Gastroesophageal sphincter (tissue), 4 donors: ENCODE data around the gene GPR12. TPM values are rescaled to one million over a fixed set of nuclear protein-coding genes. Genes with fewer than 3 reads are reported as not detected.

Experiments used
- ATAC-seq: fragments of 150-250 bp; one replicate; pipeline ENCODE4 v1.9.1; 2016; ENCODE audit warnings: mild to moderate bottlenecking, moderate library complexity
- H3K27ac ChIP-seq, 4 donors: fragments of 200-600 bp; sonication (generic) in 3 of 4; 1 replicate in 3 of 4; 2 replicates in 1 of 4; pipeline ENCODE4 v1.5.1; 2016 to 2019
- H3K27me3 ChIP-seq: fragments of 200-600 bp; sonication (generic); one replicate; pipeline ENCODE4 v1.5.1; 2019
- H3K36me3 ChIP-seq, 2 donors: fragments of 200-600 bp; sonication (generic); one replicate each; pipeline ENCODE4 v1.5.1; 2019; ENCODE audit warnings: control low read depth in 1 of 2
- H3K4me1 ChIP-seq, 3 donors: fragments of 200-600 bp; sonication (generic); 1 replicate in 2 of 3; 2 replicates in 1 of 3; pipeline ENCODE4 v1.5.1; 2016 to 2019; ENCODE audit warnings: control low read depth in 2 of 3
- H3K4me3 ChIP-seq, 2 donors: fragments of 200-600 bp; sonication (generic); one replicate each; pipeline ENCODE4 v1.5.1; 2019; ENCODE audit warnings: mild to moderate bottlenecking in 1 of 2, moderate library complexity in 1 of 2
- H3K9me3 ChIP-seq, 3 donors: fragments of 200-600 bp; sonication (generic); one replicate each; pipeline ENCODE4 v1.5.1; 2017 to 2019; ENCODE audit warnings: control low read depth in 2 of 3
- CTCF ChIP-seq, 4 experiments: fragments of 200-600 bp in 2 of 4; fragments of 450-650 bp in 2 of 4; sonication (generic) in 1 of 4; IDR thresholded peaks; one replicate each; pipeline ENCODE4 v1.5.1; 2017 to 2019; ENCODE audit warnings: antibody characterized with exemption in 4 of 4, mild to moderate bottlenecking in 2 of 4, moderate library complexity in 2 of 4
- EP300 ChIP-seq: sonication (generic); formaldehyde crosslinking; IDR thresholded peaks from one replicate; pipeline ENCODE4 v1.6.1; 2017; ENCODE audit warnings: antibody characterized with exemption, mild to moderate bottlenecking
- POLR2A ChIP-seq, 2 donors: fragments of 450-650 bp; IDR thresholded peaks; one replicate each; pipeline ENCODE4 v1.6.1; 2017; ENCODE audit warnings: antibody characterized with exemption in 2 of 2, mild to moderate bottlenecking in 2 of 2, moderate library complexity in 1 of 2
- POLR2AphosphoS5 ChIP-seq: sonication (generic); formaldehyde crosslinking; IDR thresholded peaks from one replicate; pipeline ENCODE4 v1.6.1; 2017; ENCODE audit warnings: antibody characterized with exemption
- whole genome bisulfite sequencing, 2 donors: methylation state at CpG; one replicate each; pipeline ENCODE4 v1.1.5; 2018; ENCODE audit warnings: low coverage in 1 of 2; 5-methylcytosine and 5-hydroxymethylcytosine counted together
- total RNA-seq, 4 donors: library from RNA; depleted of rRNA; stranded (reverse); fragments of >200 nt; gene quantifications; one replicate each; pipeline ENCODE4 v1.1.0, GENCODE V29; 2016

The GPR12 gene
- total RNA-seq, 4 donors from 2014 or later: 0.50 TPM; not detected in 3

GRCh38 chr13:26713341-26713740 is 47.2 kb downstream of the GPR12 start:
- H3K36me3 ChIP-seq: no peaks in the 10 kb centered on the region

DNA sequence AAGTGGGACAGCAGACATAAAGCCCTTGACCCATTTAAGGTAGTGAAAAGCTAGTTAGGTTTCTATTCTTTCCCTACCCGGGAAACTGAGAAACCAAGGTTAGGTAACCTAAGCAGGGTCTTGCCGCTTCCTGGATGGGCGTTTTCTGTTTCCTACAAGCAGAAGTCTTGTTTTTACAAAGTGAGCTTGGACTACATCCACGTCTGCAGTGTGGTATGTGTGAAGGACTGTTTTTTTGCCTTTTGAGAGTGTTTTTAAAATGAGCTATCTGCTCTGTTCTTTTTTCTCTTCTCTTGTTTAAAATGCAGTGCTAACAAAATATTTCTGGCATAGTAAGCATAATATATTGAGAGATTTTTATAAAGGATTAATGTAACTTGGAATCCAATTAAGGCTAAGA is 49.4 kb downstream of the GPR12 start:
- no peak for ATAC-seq
- no peak overlapping the region for H3K27ac ChIP-seq
- H3K27me3 ChIP-seq: peaks cover 5% of the 10 kb centered on the region
- WGBS, 2 donors: 21 to 22% methylated on average over 4 of the region's 4 CpGs
- no peaks in the 10 kb centered on the region for H3K4me1 ChIP-seq
- H3K9me3 ChIP-seq: peaks cover 0 to 8% (median 0%) of the 10 kb centered on the region in 3 donors
- no peaks in the 10 kb centered on the region for H3K36me3 ChIP-seq
- TF ChIP-seq CTCF (IDR thresholded peaks at IDR 0.05) (no peak), POLR2A (IDR thresholded peaks at IDR 0.05) (no peak), EP300 (no peak), POLR2AphosphoS5 (no peak)
- no peak overlapping the region for H3K4me3 ChIP-seq

More at GRCh38 chr13:26713341-26713740, 47.2 kb downstream of the GPR12 start:
- no peak for TF ChIP-seq POLR2AphosphoS5
- TF ChIP-seq CTCF (IDR thresholded peaks at IDR 0.05): no peak
- TF ChIP-seq POLR2A (IDR thresholded peaks at IDR 0.05): no peak
- Histone ChIP-seq H3K9me3 (peaks cover 0 to 8% (median 0%) of the 10 kb centered on the region in 3 donors), H3K27me3 (peaks cover 7% of the 10 kb centered on the region), H3K27ac (no peak overlapping the region), H3K4me3 (no peak overlapping the region), H3K4me1 (no peaks in the 10 kb centered on the region)
- 100% methylated on average over 1 of the region's 1 CpG; no CpG with 5 or more reads in 1 of the 2 donors for WGBS, 2 donors
- no peak for ATAC-seq

DNA sequence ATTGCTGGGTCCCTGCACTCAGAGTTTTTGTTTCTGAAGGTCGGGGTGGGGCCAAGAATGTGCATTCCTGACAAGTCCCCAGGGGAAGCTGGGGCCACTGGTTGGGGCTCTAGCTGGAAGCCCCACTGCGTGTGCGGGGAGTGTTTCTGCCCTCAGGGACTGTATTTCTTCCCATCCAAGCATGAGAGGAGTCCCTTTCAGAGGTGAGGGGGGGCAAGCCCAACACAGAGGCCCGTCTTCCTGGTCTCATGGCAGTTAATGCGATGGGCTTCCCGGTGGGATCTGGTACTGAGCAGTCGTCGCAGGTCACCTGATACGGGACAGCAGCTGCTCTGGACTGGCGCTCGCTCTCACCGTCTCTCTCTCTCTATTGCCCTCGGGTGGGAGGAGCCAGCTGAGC is 50.4 kb downstream of the GPR12 start:
- peaks cover 0 to 8% (median 0%) of the 10 kb centered on the region in 3 donors for H3K9me3 ChIP-seq
- TF ChIP-seq CTCF (IDR thresholded peaks at IDR 0.05): no peak
- no peak for TF ChIP-seq EP300
- no peak for TF ChIP-seq POLR2A (IDR thresholded peaks at IDR 0.05)
- TF ChIP-seq POLR2AphosphoS5: no peak
- WGBS, 2 donors: 77 to 80% methylated on average over 1 to 11 of the region's 13 CpGs
- H3K27ac ChIP-seq: no peak overlapping the region
- H3K4me3 ChIP-seq: no peak overlapping the region
- no peaks in the 10 kb centered on the region for H3K36me3 ChIP-seq
- H3K4me1 ChIP-seq: no peaks in the 10 kb centered on the region
- H3K27me3 ChIP-seq: peaks cover 5% of the 10 kb centered on the region
- ATAC-seq: no peak

DNA sequence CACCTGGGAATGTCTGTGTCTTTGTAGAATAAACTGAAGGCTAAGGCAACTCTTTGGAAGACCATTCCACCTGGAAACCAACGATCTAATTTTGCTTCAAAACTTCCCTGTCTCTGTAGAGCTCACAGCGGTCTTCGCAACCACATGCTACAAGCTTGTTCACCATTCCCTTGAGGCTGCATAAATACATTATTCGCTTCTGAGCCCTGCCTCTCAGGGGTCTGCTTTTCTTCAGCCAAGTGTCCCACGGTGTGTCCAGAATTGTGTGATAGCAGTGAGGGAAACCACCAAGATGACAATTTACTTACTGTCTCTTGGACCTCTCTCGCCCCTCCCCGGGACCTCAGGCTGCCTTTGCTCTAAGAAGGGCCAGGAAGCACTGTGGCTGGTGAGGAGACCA is 51.1 kb downstream of the GPR12 start:
- no peaks in the 10 kb centered on the region for H3K4me1 ChIP-seq
- H3K9me3 ChIP-seq: peaks cover 0 to 8% (median 0%) of the 10 kb centered on the region in 3 donors
- no peak overlapping the region for H3K27ac ChIP-seq
- WGBS, 2 donors: 70 to 84% methylated on average over 5 of the region's 7 CpGs
- no peak for ATAC-seq
- H3K36me3 ChIP-seq: no peaks in the 10 kb centered on the region
- peaks cover 5% of the 10 kb centered on the region for H3K27me3 ChIP-seq
- H3K4me3 ChIP-seq: no peak overlapping the region
- no peak for TF ChIP-seq POLR2AphosphoS5
- TF ChIP-seq CTCF (IDR thresholded peaks at IDR 0.05): no peak
- no peak for TF ChIP-seq POLR2A (IDR thresholded peaks at IDR 0.05)
- TF ChIP-seq EP300: no peak

GRCh38 chr13:26708007-26708297 is 52.6 kb downstream of the GPR12 start:
- Histone ChIP-seq H3K4me1 (no peaks in the 10 kb centered on the region), H3K4me3 (no peak overlapping the region), H3K9me3 (peaks cover 0 to 6% (median 0%) of the 10 kb centered on the region in 3 donors), H3K27ac (no peak overlapping the region), H3K36me3 (no peaks in the 10 kb centered on the region), H3K27me3 (peaks cover 5% of the 10 kb centered on the region)
- no peak for ATAC-seq
- no peak for TF ChIP-seq CTCF (IDR thresholded peaks at IDR 0.05)
- no peak for TF ChIP-seq POLR2AphosphoS5
- TF ChIP-seq POLR2A (IDR thresholded peaks at IDR 0.05): no peak
- no peak for TF ChIP-seq EP300
- 100% methylated on average over 1 of the region's 6 CpGs for WGBS, 2 donors
